ENCODE data around the gene SHISAL2A.

SHISAL2A gene

DNA sequence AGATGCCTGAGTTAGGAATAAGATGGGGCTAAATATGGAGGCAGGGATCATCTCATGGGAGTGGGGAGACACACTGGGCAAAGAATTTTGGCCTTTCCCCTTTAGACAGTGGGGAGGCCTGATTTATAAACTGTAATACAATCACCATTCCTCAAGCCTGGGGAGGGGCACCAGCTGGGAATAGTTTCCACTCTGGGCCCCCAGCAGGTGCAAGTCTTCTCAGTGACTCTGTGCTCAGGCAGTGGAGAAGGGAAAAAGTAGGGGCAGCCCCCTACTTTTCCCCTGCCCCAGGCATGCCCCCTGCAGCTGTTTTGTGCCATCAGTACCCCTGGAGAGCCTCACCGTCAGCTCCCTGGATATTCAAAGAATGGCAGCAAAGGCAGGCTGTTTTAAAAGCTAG, 46.1 kb downstream of the SHISAL2A start:
- Histone ChIP-seq H3K9me3 (no peaks in the 10 kb centered on the region), H3K4me1 (no peaks in the 10 kb centered on the region), H3K36me3 (no peaks in the 10 kb centered on the region), H3K4me3 (ENCODE audit: low read depth, low read length) (no peak overlapping the region), H3K27me3 (no peaks in the 10 kb centered on the region)
- TF ChIP-seq CTCF (IDR thresholded peaks at IDR 0.05; ENCODE audit: low read depth, low read length): no peak
- DNase-seq: no peak

- DNase-seq: no peak
- no peaks in the 10 kb centered on the region for H3K36me3 ChIP-seq
- H3K27me3 ChIP-seq: no peaks in the 10 kb centered on the region
- no peak overlapping the region for H3K4me3 ChIP-seq (ENCODE audit: low read depth, low read length)
- TF ChIP-seq CTCF (IDR thresholded peaks at IDR 0.05; ENCODE audit: low read depth, low read length): no peak
- no peaks in the 10 kb centered on the region for H3K9me3 ChIP-seq
- no peaks in the 10 kb centered on the region for H3K4me1 ChIP-seq
These were observed 46.5 kb downstream of the SHISAL2A start for GRCh38 chr1:52679498-52679897.

DNA sequence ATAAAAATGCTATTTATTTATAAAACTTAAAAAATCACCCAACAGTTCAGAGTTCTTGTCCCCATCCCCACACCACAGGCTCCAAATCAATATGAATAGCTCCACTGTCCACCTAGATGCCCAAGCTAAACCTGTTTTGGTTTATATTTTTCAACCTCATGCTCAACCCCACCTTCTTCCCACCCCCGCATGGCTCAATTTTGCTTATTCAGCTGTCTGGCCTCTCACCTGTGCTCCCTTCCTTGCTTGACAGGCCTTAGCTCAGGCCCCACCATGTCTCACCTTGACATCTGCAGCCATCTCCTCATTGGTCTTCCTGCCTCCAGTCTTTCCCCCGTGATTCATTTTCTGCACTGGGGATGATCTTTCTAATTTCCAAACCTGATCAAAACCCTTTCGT, 47.4 kb downstream of the SHISAL2A start:
- TF ChIP-seq CTCF (IDR thresholded peaks at IDR 0.05; ENCODE audit: low read depth, low read length): no peak
- no peaks in the 10 kb centered on the region for H3K27me3 ChIP-seq
- H3K9me3 ChIP-seq: no peaks in the 10 kb centered on the region
- no peak for DNase-seq
- H3K4me1 ChIP-seq: no peaks in the 10 kb centered on the region
- no peak overlapping the region for H3K4me3 ChIP-seq (ENCODE audit: low read depth, low read length)
- H3K36me3 ChIP-seq: peaks cover 3% of the 10 kb centered on the region; the same call in 1 of the 2 replicates

DNA sequence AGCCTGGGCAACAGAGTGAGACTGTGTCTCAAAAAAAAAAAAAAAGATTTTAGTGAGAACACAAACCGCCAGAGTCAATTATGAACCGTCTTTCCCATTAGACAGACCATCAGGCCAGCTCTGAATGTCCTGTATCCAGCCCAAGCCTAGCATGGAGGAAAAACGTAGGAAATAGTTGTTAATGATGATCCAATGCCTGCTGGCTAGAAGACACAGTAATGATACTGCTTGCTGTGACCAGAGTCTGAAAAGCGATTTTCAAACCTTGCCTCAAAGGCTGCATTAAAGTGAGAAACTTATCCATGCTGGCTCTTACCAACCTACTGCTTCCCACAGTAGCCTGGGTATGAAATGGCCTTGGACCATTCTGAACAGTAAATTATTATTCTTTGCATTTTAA, 48.2 kb downstream of the SHISAL2A start:
- Histone ChIP-seq H3K27me3 (no peaks in the 10 kb centered on the region), H3K9me3 (no peaks in the 10 kb centered on the region), H3K36me3 (peaks cover 7% of the 10 kb centered on the region; the same call in 1 of the 2 replicates), H3K4me3 (ENCODE audit: low read depth, low read length) (no peak overlapping the region), H3K4me1 (no peaks in the 10 kb centered on the region)
- no peak for DNase-seq
- no peak for TF ChIP-seq CTCF (IDR thresholded peaks at IDR 0.05; ENCODE audit: low read depth, low read length)

DNA sequence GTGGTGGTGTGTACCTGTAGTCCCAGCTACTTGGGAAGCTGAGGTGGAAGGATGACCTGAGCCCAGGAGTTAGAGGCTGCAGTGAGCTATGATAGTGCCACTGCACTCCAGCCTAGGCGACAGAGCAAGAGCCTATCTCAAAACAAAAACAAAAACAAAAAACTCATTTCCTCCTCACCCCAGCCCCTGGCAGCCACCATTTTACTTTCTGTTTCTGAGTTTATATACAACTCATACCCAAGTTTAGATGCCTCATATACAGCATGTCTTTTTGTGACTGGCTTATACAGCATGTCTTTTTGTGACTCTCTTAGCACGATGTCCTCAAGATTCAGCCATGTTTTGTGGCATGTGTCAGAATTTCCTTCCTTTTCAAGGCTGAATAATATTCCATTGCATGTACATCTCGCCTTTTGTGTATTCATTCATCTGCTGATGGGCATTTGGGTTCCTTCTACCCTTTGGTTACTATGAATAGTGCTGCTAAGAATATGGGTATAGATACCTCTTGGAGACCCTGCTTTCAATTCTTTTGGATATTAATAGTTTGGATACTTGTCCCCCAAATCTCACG, 50.5 kb downstream of the SHISAL2A start:
- Histone ChIP-seq H3K9me3 (no peaks in the 10 kb centered on the region), H3K36me3 (peaks cover 13% of the 10 kb centered on the region), H3K4me1 (no peaks in the 10 kb centered on the region), H3K27me3 (no peaks in the 10 kb centered on the region), H3K4me3 (ENCODE audit: low read depth, low read length) (no peak overlapping the region)
- DNase-seq: no peak
- TF ChIP-seq CTCF (IDR thresholded peaks at IDR 0.05; ENCODE audit: low read depth, low read length): no peak

- no peaks in the 10 kb centered on the region for H3K27me3 ChIP-seq
- no peaks in the 10 kb centered on the region for H3K9me3 ChIP-seq
- H3K4me3 ChIP-seq (ENCODE audit: low read depth, low read length): no peak overlapping the region
- TF ChIP-seq CTCF (IDR thresholded peaks at IDR 0.05; ENCODE audit: low read depth, low read length): no peak
- peaks cover 13% of the 10 kb centered on the region for H3K36me3 ChIP-seq
- no peak for DNase-seq
- no peaks in the 10 kb centered on the region for H3K4me1 ChIP-seq
These were observed 51.6 kb downstream of the SHISAL2A start for GRCh38 chr1:52684545-52684944.
